GM18507 (cell line): ENCODE data around the gene SIGLEC7.
"Not testable (repeated sequence)": the region's sequence is repeated elsewhere in the genome, so short reads cannot be mapped to it uniquely, and the experiment has no call there.

Experiments
- DNase-seq: peaks from one replicate; pipeline ENCODE4 v3.0.0; 2011; ENCODE audit warnings: low read depth; ENCODE audit not compliant: insufficient read length; ENCODE audit errors: extremely low spot score
- FAIRE-seq: peaks from 2 replicates; lab custom pipeline; 2011; peaks lifted over from hg19 to GRCh38; lab: Jason Lieb, UNC

The SIGLEC7 gene

DNA sequence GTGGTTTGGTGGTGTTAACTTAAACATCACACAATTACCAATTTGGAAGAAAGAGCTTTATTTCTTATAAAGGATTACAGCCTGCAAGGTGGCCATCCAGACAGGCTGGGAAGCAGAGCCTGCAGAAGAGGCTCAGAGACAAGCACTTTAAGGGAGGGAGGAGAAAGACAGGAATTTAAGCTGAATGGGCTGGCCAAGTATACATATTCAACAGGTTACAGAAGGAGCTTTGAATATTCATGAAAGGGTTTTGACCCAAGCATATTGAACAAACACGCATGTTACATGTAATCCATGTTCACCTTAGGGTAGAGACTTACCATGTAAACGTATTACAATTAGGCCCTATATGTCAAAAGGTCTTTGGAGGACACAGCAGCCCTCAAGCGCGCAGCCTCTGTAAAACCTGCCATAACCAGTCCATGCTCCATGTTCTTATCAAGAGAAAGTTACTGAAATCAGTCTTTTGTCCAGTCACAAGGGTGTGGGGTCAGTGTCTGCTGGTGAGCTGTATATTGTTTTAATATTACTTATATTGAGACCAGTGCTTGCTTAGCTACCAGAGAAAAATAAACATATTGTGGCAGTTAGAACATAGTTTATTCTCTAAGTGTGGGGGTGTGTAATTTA lies 19.9 kb downstream of the SIGLEC7 start:
- FAIRE-seq = no peak
- DNase-seq = no peak

DNA sequence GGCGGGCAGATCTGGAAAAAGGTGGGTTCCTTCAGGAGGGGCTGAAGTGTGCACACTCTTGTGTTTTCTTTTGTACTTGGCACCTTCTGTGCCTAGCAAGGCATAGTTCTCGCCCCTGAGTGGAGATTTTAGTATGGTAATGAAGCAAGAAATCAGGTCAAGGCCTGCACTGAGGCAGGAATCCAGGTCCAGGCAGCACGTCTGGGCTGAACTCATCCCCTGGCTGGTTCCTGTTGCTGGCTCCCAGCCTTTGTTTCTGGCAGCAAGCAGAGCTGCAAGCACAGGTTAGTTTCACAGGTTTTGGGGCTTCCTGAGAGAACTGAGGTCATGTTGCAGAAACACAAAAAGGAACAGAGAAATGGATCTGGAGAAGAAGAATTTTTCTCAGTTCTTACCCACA lies 21.2 kb downstream of the SIGLEC7 start:
- no peak for FAIRE-seq
- no peak for DNase-seq

DNA sequence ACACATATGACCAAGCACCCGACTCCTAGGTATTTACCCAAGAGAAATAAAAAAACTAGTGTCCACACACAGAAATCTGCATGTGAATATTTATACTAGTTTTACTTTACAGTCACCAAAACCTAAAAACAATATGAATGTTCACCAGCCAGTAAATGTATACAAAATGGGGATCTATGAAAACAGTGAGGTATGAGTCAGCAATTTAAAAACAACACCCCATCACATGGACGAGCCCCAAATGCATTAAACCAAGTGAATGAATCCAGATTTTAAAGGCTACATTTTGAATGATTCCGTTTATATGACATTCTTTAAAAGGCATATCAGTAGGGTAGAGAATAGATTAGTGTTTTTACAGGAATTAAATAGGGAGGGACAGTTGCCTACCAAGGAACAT lies 22.1 kb downstream of the SIGLEC7 start:
- DNase-seq = no peak
- no peak for FAIRE-seq

DNA sequence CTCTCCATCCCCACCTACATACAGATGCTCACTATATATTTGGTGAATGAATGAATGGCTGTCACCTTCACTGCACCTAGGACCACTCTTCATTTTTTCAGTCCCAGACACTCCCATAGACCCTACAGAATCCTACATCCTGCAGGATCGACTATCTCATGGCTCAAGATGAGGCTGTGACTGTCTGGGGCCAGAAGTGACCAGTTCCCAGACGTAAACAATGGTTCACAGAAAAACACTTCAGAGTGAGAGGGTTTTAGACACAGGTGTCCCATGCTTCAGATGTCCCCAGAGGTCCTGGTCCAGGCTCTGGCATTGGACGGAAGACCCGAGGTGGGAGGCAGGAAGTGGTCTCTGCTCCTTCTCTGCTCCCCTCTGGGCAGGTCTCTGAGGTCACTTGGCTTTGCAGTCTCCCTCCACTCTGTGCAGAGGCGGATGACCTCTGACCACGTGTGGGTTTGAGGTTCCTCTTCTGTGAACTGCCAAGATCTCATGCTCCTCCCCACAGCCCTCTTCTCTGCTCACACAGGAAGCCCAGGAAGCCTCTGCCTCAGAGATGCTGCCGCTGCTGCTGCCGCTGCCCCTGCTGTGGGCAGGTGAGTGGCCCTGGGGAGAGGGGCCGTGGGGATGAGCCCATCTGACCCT lies 24.9 kb downstream of the SIGLEC7 start:
- FAIRE-seq (peak; percentile 75), DNase-seq (peak; percentile 17)

DNA sequence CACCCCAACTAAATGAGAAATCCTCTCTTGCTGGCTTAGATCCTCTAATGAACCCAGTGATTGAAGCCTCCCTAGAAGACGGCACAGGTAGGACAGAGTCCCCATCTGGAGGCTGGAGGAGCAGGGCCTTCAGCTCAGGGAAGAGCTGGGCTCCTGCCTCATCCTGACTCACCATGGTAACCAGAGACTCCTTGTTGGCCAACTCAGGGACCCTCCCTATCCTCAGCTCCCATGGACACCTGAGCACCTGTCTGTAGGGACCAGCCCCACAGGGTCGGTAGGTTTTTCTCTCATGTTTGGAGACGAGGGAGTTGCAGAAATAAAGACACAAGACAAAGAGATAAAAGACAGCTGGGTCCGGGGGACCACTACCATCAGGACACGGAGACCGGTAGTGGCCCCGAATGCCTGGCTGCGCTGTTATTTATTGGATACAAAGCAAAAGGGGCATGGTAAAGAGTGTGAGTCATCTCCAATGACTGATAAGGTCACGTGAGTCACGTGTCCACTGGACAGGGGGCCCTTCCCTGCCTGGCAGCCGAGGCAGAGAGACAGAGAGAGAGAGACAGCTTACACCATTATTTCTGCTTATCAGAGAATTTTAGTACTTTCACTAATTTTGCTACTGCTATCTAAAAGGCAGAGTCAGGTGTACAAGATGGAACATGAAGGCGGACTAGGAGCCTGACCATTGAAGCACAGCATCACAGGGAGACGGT lies 26.6 kb downstream of the SIGLEC7 start:
- DNase-seq (no peak), FAIRE-seq (no peak)

DNA sequence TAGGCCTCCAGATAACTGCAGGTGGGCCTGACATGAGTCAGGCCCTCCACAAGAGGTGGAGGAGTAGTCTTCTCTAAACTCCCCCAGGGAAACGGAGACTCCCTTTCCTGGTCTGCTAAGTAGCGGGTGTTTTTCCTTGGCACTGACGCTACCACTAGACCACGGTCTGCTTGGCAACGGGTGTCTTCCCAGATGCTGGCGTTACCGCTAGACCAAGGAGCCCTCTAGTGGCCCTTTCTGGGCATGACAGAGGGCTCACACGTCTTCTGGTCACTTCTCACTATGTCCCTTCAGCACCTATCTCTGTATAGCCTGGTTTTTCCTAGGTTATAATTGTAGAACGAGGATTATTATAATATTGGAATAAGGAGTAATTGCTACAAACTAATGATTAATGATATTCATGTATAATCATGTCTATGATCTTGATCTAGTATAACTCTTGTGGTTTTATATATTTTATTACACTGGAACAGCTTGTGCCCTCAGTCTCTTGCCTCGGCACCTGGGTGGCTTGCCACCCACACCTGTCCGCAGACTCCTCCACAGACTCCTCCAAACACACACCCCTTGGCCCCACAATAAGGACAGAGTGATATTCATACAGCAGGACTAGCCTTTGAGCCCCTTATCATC lies 27.3 kb downstream of the SIGLEC7 start:
- peak; percentile 77 for FAIRE-seq
- DNase-seq = not testable (repeated sequence)

DNA sequence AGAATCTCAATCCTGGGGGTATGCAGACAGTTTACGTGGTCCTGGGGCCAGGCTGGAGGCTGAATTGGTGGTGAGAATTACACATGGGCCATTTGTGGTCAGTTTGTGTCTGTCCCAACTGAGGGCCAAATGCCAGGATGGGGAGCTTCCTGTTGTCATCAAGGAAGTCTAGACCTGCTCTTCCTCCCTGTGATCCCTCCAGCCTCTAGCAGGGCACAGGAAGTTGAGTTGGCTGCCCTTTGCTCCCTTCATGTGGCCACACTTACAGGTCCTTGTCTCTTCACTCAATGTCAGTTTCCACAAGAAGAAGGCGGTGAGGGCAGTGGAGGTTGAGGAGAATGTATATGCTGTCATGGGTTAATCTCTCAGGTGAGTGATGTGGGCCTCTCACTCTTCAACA lies 30.1 kb downstream of the SIGLEC7 start:
- FAIRE-seq = no peak
- no peak for DNase-seq

DNA sequence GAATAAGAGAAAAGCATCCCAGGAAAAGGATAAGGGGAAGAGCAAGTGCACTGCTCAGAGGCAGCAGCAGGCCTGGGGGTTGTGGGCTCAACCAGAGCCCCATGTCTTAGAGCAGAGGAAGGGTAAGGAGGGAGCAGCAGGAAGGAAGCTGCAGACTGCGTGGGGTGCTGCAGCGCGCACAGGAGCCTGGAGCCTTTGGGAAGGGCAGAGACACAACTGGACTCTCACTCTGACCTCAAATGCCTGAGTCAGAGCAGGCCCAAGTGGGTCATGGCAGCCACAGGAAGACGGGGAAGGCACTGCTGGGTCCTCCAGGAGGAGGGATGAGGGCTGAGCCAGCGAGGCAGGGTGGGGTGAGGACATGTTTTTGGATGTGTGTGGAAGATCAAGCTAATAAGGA lies 31.6 kb downstream of the SIGLEC7 start:
- DNase-seq (no peak), FAIRE-seq (no peak)

DNA sequence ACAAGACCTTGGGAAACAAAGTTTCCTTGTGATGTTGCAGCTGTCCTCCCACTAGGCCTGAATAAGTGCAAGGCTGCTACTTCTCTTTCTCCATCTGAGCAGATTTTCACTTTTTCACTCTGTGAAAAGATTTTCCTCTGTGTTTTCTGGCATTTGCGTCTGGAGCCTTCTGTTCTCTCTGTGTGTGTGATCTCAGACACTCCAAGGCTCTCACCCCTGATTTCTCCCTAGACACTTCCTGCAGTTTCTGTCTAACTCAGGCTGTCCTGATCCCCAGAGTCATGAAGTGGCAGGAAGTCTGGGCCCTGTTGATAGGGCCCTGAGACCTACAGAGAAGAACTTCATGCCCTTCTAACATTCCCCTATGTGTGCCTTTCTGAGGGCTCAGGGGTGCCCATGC lies 37.2 kb downstream of the SIGLEC7 start:
- DNase-seq (no peak), FAIRE-seq (no peak)

DNA sequence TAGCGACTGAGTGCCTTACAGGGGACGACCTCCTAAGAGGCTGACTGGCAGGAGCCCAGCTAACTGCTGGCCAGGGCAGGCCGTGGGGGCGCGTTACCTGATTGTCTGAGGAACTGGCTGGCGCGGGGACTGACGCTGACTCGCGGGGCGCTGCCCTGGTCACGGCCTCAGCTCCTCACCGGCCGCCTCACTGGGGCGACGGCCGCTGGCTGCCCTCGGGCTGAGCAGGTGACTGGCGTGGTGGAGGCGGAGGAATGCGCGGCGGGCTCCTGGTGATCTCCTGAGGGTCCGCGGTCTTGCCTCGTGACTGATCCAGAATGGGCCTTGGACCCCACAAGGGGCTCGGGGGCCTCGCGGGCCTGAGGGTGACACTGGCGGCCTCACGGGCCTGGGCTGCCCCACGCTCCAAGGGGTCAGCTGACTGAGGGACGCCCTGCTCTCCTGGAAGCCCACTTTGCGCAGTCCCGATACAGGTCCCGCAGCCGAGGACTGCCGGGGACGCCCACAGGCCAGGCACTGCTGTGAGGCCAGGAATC lies 39.3 kb downstream of the SIGLEC7 start:
- DNase-seq (no peak), FAIRE-seq (no peak)

DNA sequence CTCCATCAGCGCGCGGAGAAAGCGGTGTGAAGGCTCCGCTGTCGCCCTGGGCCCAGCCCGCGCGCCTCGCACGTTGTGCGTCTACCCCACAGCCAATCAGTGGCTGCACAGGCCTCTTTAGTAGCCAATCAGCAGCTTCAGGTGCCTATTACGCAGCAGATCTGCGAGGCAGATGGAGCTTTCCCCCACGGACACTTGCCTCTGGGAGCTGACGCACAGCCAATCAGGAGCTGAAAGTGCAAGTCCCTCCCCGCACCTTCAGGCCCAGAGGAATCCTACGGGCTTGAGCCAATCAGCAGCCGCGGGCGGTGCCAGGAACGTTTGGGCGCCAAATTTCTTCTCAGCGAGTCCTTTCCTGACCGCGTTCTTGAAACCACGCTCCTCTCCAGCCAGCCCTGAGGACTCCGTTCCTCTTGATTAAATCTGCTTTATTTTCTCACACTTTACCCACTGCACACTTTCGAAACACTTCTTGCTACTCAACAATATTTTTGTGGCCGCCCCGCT lies 39.9 kb downstream of the SIGLEC7 start:
- FAIRE-seq (no peak), DNase-seq (no peak)

DNA sequence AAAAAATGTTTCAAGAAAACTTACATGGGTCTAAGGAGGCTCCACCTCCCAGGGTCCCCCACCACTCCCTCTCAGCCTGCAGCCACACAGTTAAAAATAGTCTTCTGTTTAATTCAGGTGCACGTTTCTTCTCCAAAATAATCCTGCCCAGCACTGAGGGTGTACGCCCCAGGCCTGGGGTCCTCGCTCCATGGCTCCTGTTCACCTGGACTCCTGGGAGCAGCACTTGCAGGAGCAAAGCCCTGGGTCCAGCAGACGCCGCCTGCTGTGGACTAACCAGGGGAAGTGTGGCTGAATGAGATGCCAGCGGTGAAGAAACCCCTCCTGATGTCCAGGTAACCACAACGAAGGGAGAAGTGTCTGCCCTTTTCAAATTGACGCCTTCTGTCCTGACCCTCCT lies 41.5 kb downstream of the SIGLEC7 start:
- no peak for DNase-seq
- FAIRE-seq = no peak

DNA sequence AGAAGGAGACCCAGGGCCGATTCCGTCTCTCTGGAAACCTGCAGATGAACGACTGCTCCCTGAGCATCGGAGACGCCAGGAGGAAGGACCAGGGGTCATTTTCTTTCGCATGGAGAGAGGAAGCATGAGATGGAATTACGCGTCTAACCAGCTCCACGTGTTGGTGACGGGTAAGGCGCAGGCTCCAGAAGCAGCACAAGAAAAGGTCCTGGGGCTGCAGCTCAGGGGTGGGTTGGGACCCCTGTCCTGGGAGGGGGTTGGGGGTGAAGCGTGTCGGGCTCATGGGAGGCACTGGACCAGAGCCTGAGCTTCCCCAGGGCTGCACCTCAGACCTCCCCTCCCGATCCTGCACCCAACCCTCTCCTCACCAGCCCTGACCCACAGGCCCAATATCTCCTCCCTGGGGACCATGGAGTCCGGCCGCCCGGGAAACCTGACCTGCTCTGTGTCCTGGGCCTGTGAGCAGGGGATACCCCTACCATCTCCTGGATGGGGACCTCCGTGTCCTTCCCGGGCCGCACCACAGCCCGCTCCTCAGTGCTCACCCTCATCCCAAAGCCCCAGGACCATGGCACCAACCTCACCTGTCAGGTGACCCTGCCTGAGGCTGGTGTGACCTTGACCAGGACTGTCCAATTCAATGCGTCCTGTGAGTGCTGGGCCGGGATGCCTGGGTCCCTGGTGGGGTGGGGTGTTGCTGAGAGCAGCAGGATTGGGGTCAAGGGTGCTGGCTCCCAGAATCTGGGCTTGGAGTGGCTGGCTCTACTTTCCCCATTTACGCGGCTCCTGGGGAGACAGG lies 43.2 kb downstream of the SIGLEC7 start:
- FAIRE-seq = no peak
- no peak for DNase-seq

DNA sequence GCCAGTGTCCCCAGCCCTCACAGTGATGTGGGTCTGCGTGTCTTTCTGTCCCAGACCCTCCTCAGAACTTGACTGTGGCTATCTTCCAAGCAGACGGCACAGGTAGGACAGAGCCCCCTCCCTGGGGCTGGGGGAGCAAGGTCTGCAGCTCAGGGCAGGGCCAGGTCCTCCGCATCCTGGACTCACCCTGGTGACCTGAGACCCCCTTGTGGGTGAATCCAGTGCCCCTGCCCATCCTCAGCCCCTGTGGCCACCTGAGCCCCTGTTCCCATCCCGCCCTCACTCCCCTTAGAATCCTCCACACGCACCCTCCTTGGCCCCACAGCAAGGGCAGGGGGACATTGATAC lies 43.7 kb downstream of the SIGLEC7 start:
- FAIRE-seq = no peak
- no peak for DNase-seq

DNA sequence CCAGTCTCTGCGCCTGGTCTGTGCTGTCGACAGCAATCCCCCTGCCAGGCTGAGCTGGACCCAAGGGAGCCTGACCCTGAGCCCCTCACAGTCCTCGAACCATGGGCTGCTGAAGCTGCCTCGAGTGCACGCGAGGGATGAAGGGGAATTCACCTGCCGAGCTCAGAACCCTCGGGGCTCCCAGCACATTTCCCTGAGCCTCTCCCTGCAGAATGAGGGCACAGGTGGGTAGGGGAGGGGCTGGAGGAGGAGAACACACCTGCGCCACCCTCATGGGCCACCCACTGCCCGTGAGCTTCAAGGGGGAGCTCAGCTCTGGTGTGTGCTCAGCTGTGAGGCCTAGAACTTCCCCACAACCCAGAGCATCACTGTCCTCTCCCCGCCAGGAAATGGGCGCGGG lies 44.2 kb downstream of the SIGLEC7 start:
- FAIRE-seq = no peak

DNA sequence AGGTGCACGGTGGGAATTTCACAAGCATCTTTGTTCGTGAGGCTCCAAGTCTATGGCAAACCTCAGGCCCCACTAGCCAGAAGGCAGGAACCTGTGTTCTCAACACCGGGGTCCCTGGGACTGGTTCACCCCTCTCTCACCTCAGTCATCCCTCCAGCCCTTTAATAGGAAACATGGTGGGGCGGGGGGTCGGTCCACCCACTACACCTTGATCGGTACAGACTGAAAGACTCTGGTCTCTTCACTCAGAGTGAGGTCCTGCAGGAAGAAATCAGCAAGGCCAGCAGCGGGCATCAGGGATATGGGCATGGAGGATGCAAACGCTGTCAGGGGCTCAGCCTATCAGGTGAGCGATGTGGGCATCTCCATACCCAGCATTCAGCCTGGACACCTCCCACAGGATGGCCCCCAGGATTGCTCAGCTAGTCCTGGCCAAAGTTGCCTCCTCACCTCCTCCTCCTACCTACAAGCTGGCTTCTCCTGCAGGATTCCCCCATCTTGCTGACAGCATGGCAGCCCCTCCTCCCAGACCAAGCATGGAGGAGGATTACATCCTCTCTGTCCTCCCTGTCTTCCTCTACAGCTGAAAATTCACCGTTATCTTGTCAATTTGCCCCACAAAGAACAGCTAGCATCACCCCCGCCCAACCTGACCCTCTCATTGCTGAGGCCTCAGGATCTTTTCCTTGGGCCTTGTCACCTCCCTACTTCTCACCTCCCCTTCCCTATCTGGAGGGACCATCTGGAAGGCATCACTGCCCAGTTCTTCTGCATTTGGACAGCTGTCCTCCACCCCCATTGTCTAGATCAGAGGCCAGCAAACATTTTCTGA lies 45.5 kb downstream of the SIGLEC7 start:
- FAIRE-seq = no peak
- no peak for DNase-seq

More for the DNA sequence above, 44.2 kb downstream of the SIGLEC7 start:
- no peak for DNase-seq

DNA sequence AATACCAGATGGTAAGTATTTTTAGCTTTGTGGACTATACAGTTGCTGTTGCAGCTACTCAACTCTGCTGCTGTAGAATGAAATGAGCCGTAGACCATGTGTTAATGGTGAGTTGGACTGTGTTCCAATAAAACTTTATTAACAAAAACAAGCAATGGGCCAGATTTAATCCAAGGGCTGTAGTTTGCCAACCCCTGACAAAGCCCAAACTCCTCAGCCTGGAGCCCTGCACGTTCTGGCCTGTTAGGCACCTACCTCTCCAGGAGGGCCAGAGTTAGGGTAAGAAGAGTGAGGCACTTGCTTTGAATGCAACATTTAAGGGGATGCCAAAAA lies 46.1 kb downstream of the SIGLEC7 start:
- FAIRE-seq (no peak), DNase-seq (no peak)

DNA sequence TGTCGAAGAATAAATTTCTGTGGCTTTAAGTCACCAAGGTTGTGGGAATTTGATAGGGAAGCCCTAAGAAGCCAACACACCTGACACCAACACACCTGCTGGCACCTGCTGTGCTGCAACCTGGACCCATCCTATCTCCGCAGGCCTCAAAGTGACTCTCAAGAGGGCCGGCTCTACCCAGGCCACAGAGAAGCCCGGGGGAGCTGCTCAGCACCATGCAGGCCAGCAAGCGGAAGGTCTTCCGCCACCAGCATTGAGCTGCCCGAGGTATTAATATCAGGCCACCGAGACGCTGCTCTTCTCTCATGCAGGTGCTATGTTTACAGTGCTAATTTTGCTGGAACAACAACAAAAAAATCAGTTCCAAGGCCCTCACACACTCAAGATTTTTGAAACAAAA lies 50.6 kb downstream of the SIGLEC7 start:
- FAIRE-seq (no peak), DNase-seq (no peak)
